Sigmoid colon (tissue), 7 donors: Measurements from ENCODE around the gene CDK14. TPM values are rescaled to one million over a fixed set of nuclear protein-coding genes. Genes with fewer than 3 reads are reported as not detected.

Experiments
- DNase-seq: peaks from one replicate; pipeline ENCODE4 v3.0.0-alpha.2; 2019
- H3K27ac ChIP-seq, 4 donors: fragments of 200-600 bp; sonication (generic); one replicate each; pipeline ENCODE4 v1.5.1; 2016 to 2019; ENCODE audit warnings: mild to moderate bottlenecking in 1 of 4
- H3K27me3 ChIP-seq, 3 donors: fragments of 200-600 bp; sonication (generic); one replicate each; pipeline ENCODE4 v1.5.1; 2019; ENCODE audit warnings: mild to moderate bottlenecking in 1 of 3
- H3K36me3 ChIP-seq, 4 donors: fragments of 200-600 bp; sonication (generic); one replicate each; pipeline ENCODE4 v1.5.1; 2016 to 2019
- H3K4me1 ChIP-seq, 4 donors: fragments of 200-600 bp; sonication (generic); one replicate each; pipeline ENCODE4 v1.5.1; 2017 to 2019
- H3K4me3 ChIP-seq, 4 donors: fragments of 200-600 bp; sonication (generic); one replicate each; pipeline ENCODE4 v1.5.1; 2017 to 2019; ENCODE audit warnings: mild to moderate bottlenecking in 2 of 4, moderate library complexity in 1 of 4
- H3K9me3 ChIP-seq, 4 donors: fragments of 200-600 bp in 3 of 4; sonication (generic) in 3 of 4; one replicate each; pipeline versions ENCODE4 v1.5.1 to v1.6.1; 2013 to 2019
- CTCF ChIP-seq, 4 experiments: fragments of 450-650 bp in 3 of 4; fragments of 200-600 bp in 1 of 4; IDR thresholded peaks; one replicate each; pipeline ENCODE4 v1.5.1; 2016 to 2019; ENCODE audit warnings: antibody characterized with exemption in 4 of 4, mild to moderate bottlenecking in 3 of 4, moderate library complexity in 2 of 4
- EP300 ChIP-seq, 4 donors: sonication (generic); formaldehyde crosslinking; IDR thresholded peaks; one replicate each; pipeline ENCODE4 v1.6.1; 2017; ENCODE audit warnings: antibody characterized with exemption in 4 of 4
- POLR2A ChIP-seq, 2 donors: fragments of 450-650 bp; IDR thresholded peaks; one replicate each; pipeline ENCODE4 v1.6.1; 2016; ENCODE audit warnings: antibody characterized with exemption in 2 of 2, mild to moderate bottlenecking in 2 of 2, moderate library complexity in 2 of 2
- POLR2AphosphoS5 ChIP-seq, 4 donors: sonication (generic); formaldehyde crosslinking; IDR thresholded peaks; one replicate each; pipeline ENCODE4 v1.6.1; 2017; ENCODE audit warnings: antibody characterized with exemption in 4 of 4
- WGBS, 2 donors: extraction: QIAGEN DNeasy Blood & Tissue Kit; methylation state at CpG; one replicate each; pipeline ENCODE4 v1.1.7; 2013; 5-methylcytosine and 5-hydroxymethylcytosine counted together
- intact Hi-C: fragments of 100-400 bp; cut with DNase I; formaldehyde crosslinking; loops from one replicate; pipeline ENCODE4 v1.15.1; 2023
- polyA plus RNA-seq, 3 donors: library from polyadenylated mRNA; stranded (reverse); fragments of 200-250 nt; gene quantifications; one replicate each; pipeline ENCODE4 v1.2.3, GENCODE V29; 2013
- total RNA-seq, 4 donors: library from RNA; depleted of rRNA; stranded (reverse); fragments of >200 nt; gene quantifications; one replicate each; pipeline ENCODE4 v1.1.0, GENCODE V29; 2016
- donor health status: healthy with polysubstance abuse.
- donor health status: Bipolar disorder and iron deficiency.
- donor health status: healthy.

The CDK14 gene
- total and polyA plus RNA-seq, 7 donors, result 0.92 to 19.3 (median 11.1) TPM

DNA sequence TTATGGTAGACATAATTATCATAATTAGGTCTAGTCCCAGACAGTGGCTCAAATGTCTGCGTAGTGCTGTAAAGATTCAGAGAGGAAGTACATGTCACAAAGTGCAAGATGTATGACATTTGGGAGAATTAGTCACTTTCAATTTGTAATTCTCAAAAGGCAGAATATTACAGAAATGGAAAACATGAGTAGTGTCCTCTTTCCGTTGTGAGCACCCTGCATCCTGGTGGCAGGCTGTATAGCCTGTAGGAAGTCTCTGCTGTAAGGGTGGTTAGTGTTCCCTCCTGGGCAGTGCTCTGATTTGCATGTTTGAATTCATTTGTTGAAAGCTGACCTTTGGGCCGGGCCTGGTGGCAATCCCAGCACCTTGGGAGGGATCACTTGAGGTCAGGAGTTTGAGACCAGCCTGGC, 17.0 kb downstream of the CDK14 start:
- H3K4me1 ChIP-seq, result peaks cover 0 to 6% (median 0%) of the 10 kb centered on the region in 4 donors
- H3K36me3 ChIP-seq, result no peaks in the 10 kb centered on the region
- H3K27me3 ChIP-seq, result no peaks in the 10 kb centered on the region
- TF ChIP-seq POLR2A (IDR thresholded peaks at IDR 0.05) (no peak), EP300 (IDR thresholded peaks at IDR 0.05) (no peak)
- H3K9me3 ChIP-seq, result no peaks in the 10 kb centered on the region
- no peak overlapping the region for H3K27ac ChIP-seq
- WGBS, 2 donors, result 59 to 68% methylated on average over 3 of the region's 3 CpGs
- intact Hi-C loops, result no loop called here
- no peak overlapping the region for H3K4me3 ChIP-seq
- DNase-seq, result no peak

- no peaks in the 10 kb centered on the region for H3K36me3 ChIP-seq
- no peak for TF ChIP-seq CTCF (IDR thresholded peaks at IDR 0.05)
- no peak for TF ChIP-seq EP300 (IDR thresholded peaks at IDR 0.05)
- no peak for TF ChIP-seq POLR2A (IDR thresholded peaks at IDR 0.05)
- TF ChIP-seq POLR2AphosphoS5 (IDR thresholded peaks at IDR 0.05), result no peak
- intact Hi-C loops, result no loop called here
- 72 to 75% methylated on average over 3 of the region's 3 CpGs for WGBS, 2 donors
- H3K4me1 ChIP-seq, result peaks cover 0 to 6% (median 0%) of the 10 kb centered on the region in 4 donors
- no peak overlapping the region for H3K27ac ChIP-seq
- DNase-seq, result no peak
- H3K27me3 ChIP-seq, result no peaks in the 10 kb centered on the region
- no peak overlapping the region for H3K4me3 ChIP-seq
- H3K9me3 ChIP-seq, result no peaks in the 10 kb centered on the region
These were observed 21.3 kb downstream of the CDK14 start for GRCh38 chr7:90617442-90617841.

DNA sequence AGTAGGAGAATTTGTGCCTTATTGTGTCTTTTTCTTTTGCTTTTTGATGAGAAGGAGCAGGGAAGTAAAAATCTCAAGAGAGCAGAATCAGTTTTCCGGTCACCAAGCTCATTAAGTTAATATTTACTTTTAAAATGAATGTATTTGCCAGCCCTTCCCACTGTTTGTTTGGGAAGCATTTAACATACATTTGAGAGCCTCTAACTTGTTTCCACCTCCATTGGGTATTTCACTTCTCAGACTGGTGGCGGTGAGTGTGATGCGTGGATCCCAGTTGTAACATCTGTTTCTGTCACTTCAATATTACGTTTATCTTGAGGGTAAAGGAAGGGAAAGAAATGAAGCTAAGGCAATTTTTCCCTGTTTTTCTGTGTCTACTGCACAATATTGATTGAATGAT, 22.8 kb downstream of the CDK14 start:
- no peak overlapping the region for H3K27ac ChIP-seq
- TF ChIP-seq CTCF (IDR thresholded peaks at IDR 0.05) (no peak), POLR2A (IDR thresholded peaks at IDR 0.05) (no peak), EP300 (IDR thresholded peaks at IDR 0.05) (no peak), POLR2AphosphoS5 (IDR thresholded peaks at IDR 0.05) (no peak)
- intact Hi-C loops, result no loop called here

GRCh38 chr7:90621125-90621746, 25.1 kb downstream of the CDK14 start:
- intact Hi-C loops, result no loop called here
- no peaks in the 10 kb centered on the region for H3K9me3 ChIP-seq
- TF ChIP-seq POLR2A (IDR thresholded peaks at IDR 0.05) (no peak), CTCF (IDR thresholded peaks at IDR 0.05) (no peak), EP300 (IDR thresholded peaks at IDR 0.05) (no peak), POLR2AphosphoS5 (IDR thresholded peaks at IDR 0.05) (no peak)
- H3K4me1 ChIP-seq, result peaks cover 0 to 28% (median 23%) of the 10 kb centered on the region in 4 donors
- DNase-seq, result no peak
- H3K27ac ChIP-seq, result no peak overlapping the region
- no peaks in the 10 kb centered on the region for H3K27me3 ChIP-seq
- no peaks in the 10 kb centered on the region for H3K36me3 ChIP-seq
- 58 to 67% methylated on average over 2 of the region's 2 CpGs for WGBS, 2 donors
- no peak overlapping the region for H3K4me3 ChIP-seq

More for the DNA sequence above, 22.8 kb downstream of the CDK14 start:
- Histone ChIP-seq H3K4me1 (peaks cover 0 to 4% (median 4%) of the 10 kb centered on the region in 4 donors), H3K4me3 (no peak overlapping the region), H3K36me3 (no peaks in the 10 kb centered on the region), H3K9me3 (no peaks in the 10 kb centered on the region), H3K27me3 (no peaks in the 10 kb centered on the region)
- DNase-seq, result no peak
- 60 to 76% methylated on average over 4 of the region's 4 CpGs for WGBS, 2 donors

GRCh38 chr7:90621747-90622140, 25.6 kb downstream of the CDK14 start:
- no peak for DNase-seq
- intact Hi-C loops, result no loop called here
- WGBS, 2 donors, result 77 to 85% methylated on average over 4 of the region's 4 CpGs
- H3K4me3 ChIP-seq, result no peak overlapping the region
- H3K27ac ChIP-seq, result no peak overlapping the region
- H3K4me1 ChIP-seq, result peaks cover 0 to 28% (median 23%) of the 10 kb centered on the region in 4 donors
- no peaks in the 10 kb centered on the region for H3K9me3 ChIP-seq
- H3K36me3 ChIP-seq, result no peaks in the 10 kb centered on the region
- no peak for TF ChIP-seq EP300 (IDR thresholded peaks at IDR 0.05)
- no peak for TF ChIP-seq CTCF (IDR thresholded peaks at IDR 0.05)
- TF ChIP-seq POLR2AphosphoS5 (IDR thresholded peaks at IDR 0.05), result no peak
- no peak for TF ChIP-seq POLR2A (IDR thresholded peaks at IDR 0.05)
- H3K27me3 ChIP-seq, result no peaks in the 10 kb centered on the region
